A673 (cell line): ENCODE measurements around the gene TBC1D25.

Experiments used
- CTCF ChIP-seq: fragments of 300-800, 200-600 bp; sonication (generic); conservative IDR thresholded peaks from 2 replicates; pipeline ENCODE4 v1.5.1; 2017; ENCODE audit warnings: low read depth, mild to moderate bottlenecking, antibody characterized with exemption, low read length, moderate library complexity, mixed read lengths
- EZH2 ChIP-seq: fragments of 200-600 bp; sonication (generic); IDR thresholded peaks from 2 replicates; pipeline ENCODE4 v1.6.1; 2017; ENCODE audit warnings: borderline replicate concordance, low read depth, mild to moderate bottlenecking, mixed read lengths, antibody characterized with exemption, low read length; ENCODE audit not compliant: poor library complexity, severe bottlenecking

GRCh38 chrX:48576108-48576507 lies 36.6 kb downstream of the TBC1D25 start:
- no peak for TF ChIP-seq CTCF
- no peak for TF ChIP-seq EZH2
